ENCODE results near the gene PHETA1. TPM values are rescaled to one million over a fixed set of nuclear protein-coding genes. Genes with fewer than 3 reads are reported as not detected.

The PHETA1 gene
- total and polyA plus RNA-seq, 2 donors (not counting 3 experiments of a cell fraction or from before 2014, with no cell fraction given) = 10.6 to 20.0 TPM

DNA sequence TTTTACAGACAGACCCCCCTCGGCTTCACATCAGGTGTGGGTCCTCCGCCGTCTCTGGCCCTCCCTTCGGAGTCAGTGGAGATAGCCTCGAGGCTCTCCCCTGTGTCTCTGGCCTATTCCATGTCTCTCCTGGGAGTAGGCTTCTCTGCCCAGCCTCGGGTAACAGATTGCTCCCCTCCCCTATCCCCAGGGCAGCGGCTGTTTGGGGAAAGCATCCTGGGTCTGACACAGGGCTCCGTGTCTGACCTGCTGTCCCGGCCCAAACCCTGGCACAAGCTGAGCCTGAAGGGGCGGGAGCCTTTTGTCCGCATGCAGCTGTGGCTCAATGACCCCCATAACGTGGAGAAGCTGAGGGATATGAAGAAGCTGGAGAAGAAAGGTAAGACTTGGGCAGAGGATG, 30.8 kb downstream of the PHETA1 start:
- no peaks in the 10 kb centered on the region for H3K79me2 ChIP-seq (ENCODE audit: control insufficient read depth, insufficient read depth, low read length)
- H3K27ac ChIP-seq (ENCODE audit: insufficient read depth, low read depth, low read length) = no peak overlapping the region
- H3K9ac ChIP-seq (replicated peaks; ENCODE audit: extremely low read depth, insufficient read depth, low read length) = no peak overlapping the region
- POLR2A ChIA-PET = no interaction called here
- intact Hi-C loops (cut with micrococcal nuclease) = no loop called here
- H3K9me3 ChIP-seq (replicated peaks; ENCODE audit: control insufficient read depth, insufficient read depth, low read length) = no peaks in the 10 kb centered on the region
- FAIRE-seq (no peak), DNase-seq (ENCODE audit: low read depth, low spot score) (no peak)
- H3K4me2 ChIP-seq (ENCODE audit: insufficient read depth, low read length) = no peak overlapping the region
- dilution Hi-C loops (cut with MboI; ENCODE audit: extremely low pct_ligation_motif_present, low sequenced_read_pairs) = no loop called here
- H4K20me1 ChIP-seq (replicated peaks; ENCODE audit: control insufficient read depth, extremely low read depth, insufficient read depth, low read length) = no peaks in the 10 kb centered on the region
- TF ChIP-seq EZH2 (IDR thresholded peaks at IDR 0.05; ENCODE audit: borderline replicate concordance, low read depth, low read length, severe bottlenecking) (no peak), FOS (IDR thresholded peaks at IDR 0.05; ENCODE audit: borderline replicate concordance, insufficient read depth, low read length) (no peak), POLR2A (IDR thresholded peaks at IDR 0.05; ENCODE audit: low read depth, low read length) (no peak), POLR2AphosphoS5 (IDR thresholded peaks at IDR 0.05; ENCODE audit: insufficient read depth, low read depth, low read length) (no peak)
- TF ChIP-seq, protein P1, sequence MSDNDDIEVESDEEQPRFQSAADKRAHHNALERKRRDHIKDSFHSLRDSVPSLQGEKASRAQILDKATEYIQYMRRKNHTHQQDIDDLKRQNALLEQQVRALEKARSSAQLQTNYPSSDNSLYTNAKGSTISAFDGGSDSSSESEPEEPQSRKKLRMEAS (IDR thresholded peaks at IDR 0.05; ENCODE audit: insufficient read depth, insufficient read length) = no peak
- CTCF ChIA-PET = interaction anchor here (1.3 to 1.5 kb wide), 3 partner anchors 59 to 336 kb away, joined by 3 to 5 read pairs (median 5); no protein-coding TSS in a partner anchor
- no peak overlapping the region for H3K4me3 ChIP-seq (replicated peaks in 1 of 3; ENCODE audit: insufficient read depth in 1 of 3, low read depth in 1 of 3, low read length in 3 of 3)
- no peaks in the 10 kb centered on the region for H3K36me3 ChIP-seq (ENCODE audit: control insufficient read depth in 2 of 2, extremely low read depth in 1 of 2, insufficient read depth in 2 of 2, low read length in 2 of 2)
- H3K4me1 ChIP-seq (ENCODE audit: control insufficient read depth, extremely low read depth, insufficient read depth, low read length) = no peaks in the 10 kb centered on the region
- H3K27me3 ChIP-seq (ENCODE audit: control insufficient read depth in 2 of 2, insufficient read depth in 2 of 2, low read length in 2 of 2) = peaks cover 0 to 2% of the 10 kb centered on the region in 2 experiments
- H3K9me1 ChIP-seq (replicated peaks; ENCODE audit: control insufficient read depth, extremely low read depth, insufficient read depth, low read length) = no peaks in the 10 kb centered on the region
- no TSS peak for BruUV-seq (replicated peaks)
- H2AFZ ChIP-seq (ENCODE audit: low read depth, low read length) = no peak overlapping the region

DNA sequence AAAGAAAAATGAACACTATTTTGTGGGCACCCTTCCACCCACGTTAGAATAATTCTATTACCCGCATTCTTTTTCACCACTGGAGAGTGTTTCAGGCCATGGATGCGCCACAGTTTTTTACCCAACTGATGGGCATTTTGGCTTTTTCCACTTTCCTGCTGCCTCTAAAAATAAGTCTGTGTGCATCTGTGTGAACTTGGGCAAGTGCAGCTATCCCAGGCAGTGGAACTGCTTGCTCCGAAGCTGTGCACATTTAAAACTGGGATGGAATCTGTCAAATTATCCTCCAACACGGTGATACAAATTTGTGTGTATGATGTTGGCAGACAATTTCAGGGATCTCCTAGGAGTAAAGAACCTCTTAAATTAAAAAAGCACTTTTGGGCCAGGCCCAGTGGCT, 31.5 kb downstream of the PHETA1 start:
- dilution Hi-C loops (cut with MboI; ENCODE audit: extremely low pct_ligation_motif_present, low sequenced_read_pairs) = no loop called here

More for the DNA sequence above, 31.5 kb downstream of the PHETA1 start:
- TF ChIP-seq POLR2A (IDR thresholded peaks at IDR 0.05; ENCODE audit: low read depth, low read length) (no peak), GATA2 (IDR thresholded peaks at IDR 0.05; ENCODE audit: insufficient read depth, insufficient read length, low read depth, low read length) (no peak), JUN (IDR thresholded peaks at IDR 0.05; ENCODE audit: borderline replicate concordance, insufficient read depth, insufficient read length, low read depth) (no peak), POLR2AphosphoS5 (IDR thresholded peaks at IDR 0.05; ENCODE audit: insufficient read depth, low read depth, low read length) (no peak), FOS (IDR thresholded peaks at IDR 0.05; ENCODE audit: borderline replicate concordance, insufficient read depth, low read length) (no peak), EZH2 (IDR thresholded peaks at IDR 0.05; ENCODE audit: borderline replicate concordance, low read depth, low read length, severe bottlenecking) (no peak), MYC (IDR thresholded peaks at IDR 0.05; ENCODE audit: low read depth, low read length) (no peak)
- TF ChIP-seq, protein P1 (IDR thresholded peaks at IDR 0.05; ENCODE audit: insufficient read depth, insufficient read length) = no peak
- TF ChIP-seq, protein P2, sequence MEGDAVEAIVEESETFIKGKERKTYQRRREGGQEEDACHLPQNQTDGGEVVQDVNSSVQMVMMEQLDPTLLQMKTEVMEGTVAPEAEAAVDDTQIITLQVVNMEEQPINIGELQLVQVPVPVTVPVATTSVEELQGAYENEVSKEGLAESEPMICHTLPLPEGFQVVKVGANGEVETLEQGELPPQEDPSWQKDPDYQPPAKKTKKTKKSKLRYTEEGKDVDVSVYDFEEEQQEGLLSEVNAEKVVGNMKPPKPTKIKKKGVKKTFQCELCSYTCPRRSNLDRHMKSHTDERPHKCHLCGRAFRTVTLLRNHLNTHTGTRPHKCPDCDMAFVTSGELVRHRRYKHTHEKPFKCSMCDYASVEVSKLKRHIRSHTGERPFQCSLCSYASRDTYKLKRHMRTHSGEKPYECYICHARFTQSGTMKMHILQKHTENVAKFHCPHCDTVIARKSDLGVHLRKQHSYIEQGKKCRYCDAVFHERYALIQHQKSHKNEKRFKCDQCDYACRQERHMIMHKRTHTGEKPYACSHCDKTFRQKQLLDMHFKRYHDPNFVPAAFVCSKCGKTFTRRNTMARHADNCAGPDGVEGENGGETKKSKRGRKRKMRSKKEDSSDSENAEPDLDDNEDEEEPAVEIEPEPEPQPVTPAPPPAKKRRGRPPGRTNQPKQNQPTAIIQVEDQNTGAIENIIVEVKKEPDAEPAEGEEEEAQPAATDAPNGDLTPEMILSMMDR (IDR thresholded peaks at IDR 0.05; ENCODE audit: extremely low read depth in 1 of 2, insufficient read depth in 1 of 2, low read depth in 1 of 2, low read length in 2 of 2) = no peak
- Histone ChIP-seq H3K79me2 (ENCODE audit: control insufficient read depth, insufficient read depth, low read length) (no peaks in the 10 kb centered on the region), H3K27me3 (ENCODE audit: control insufficient read depth in 2 of 2, insufficient read depth in 2 of 2, low read length in 2 of 2) (peaks cover 0 to 2% of the 10 kb centered on the region in 2 experiments), H3K9ac (replicated peaks; ENCODE audit: extremely low read depth, insufficient read depth, low read length) (no peak overlapping the region), H3K4me2 (ENCODE audit: insufficient read depth, low read length) (no peak overlapping the region), H3K36me3 (ENCODE audit: control insufficient read depth in 2 of 2, extremely low read depth in 1 of 2, insufficient read depth in 2 of 2, low read length in 2 of 2) (no peaks in the 10 kb centered on the region), H4K20me1 (replicated peaks; ENCODE audit: control insufficient read depth, extremely low read depth, insufficient read depth, low read length) (no peaks in the 10 kb centered on the region), H3K4me1 (ENCODE audit: control insufficient read depth, extremely low read depth, insufficient read depth, low read length) (no peaks in the 10 kb centered on the region), H3K27ac (ENCODE audit: insufficient read depth, low read depth, low read length) (no peak overlapping the region), H3K4me3 (replicated peaks in 1 of 3; ENCODE audit: insufficient read depth in 1 of 3, low read depth in 1 of 3, low read length in 3 of 3) (no peak overlapping the region), H3K9me3 (replicated peaks; ENCODE audit: control insufficient read depth, insufficient read depth, low read length) (no peaks in the 10 kb centered on the region), H2AFZ (ENCODE audit: low read depth, low read length) (no peak overlapping the region), H3K9me1 (replicated peaks; ENCODE audit: control insufficient read depth, extremely low read depth, insufficient read depth, low read length) (no peaks in the 10 kb centered on the region)
- no peak for DNase-seq (ENCODE audit: low read depth, low spot score)
- FAIRE-seq = no peak
- ChIA-PET POLR2A (interaction anchor here (0.7 kb wide), 1 partner anchor 17 kb away, joined by 6 read pairs; no protein-coding TSS in a partner anchor), CTCF (interaction anchor here (1.3 to 1.5 kb wide), 2 partner anchors 115 to 336 kb away, joined by 3 to 5 read pairs; no protein-coding TSS in a partner anchor)
- intact Hi-C loops (cut with micrococcal nuclease) = no loop called here
- no TSS peak for BruUV-seq (replicated peaks)

Data from endothelial cell of umbilical vein (primary cell).